Measurements from ENCODE around the gene OXSR1.

DNA sequence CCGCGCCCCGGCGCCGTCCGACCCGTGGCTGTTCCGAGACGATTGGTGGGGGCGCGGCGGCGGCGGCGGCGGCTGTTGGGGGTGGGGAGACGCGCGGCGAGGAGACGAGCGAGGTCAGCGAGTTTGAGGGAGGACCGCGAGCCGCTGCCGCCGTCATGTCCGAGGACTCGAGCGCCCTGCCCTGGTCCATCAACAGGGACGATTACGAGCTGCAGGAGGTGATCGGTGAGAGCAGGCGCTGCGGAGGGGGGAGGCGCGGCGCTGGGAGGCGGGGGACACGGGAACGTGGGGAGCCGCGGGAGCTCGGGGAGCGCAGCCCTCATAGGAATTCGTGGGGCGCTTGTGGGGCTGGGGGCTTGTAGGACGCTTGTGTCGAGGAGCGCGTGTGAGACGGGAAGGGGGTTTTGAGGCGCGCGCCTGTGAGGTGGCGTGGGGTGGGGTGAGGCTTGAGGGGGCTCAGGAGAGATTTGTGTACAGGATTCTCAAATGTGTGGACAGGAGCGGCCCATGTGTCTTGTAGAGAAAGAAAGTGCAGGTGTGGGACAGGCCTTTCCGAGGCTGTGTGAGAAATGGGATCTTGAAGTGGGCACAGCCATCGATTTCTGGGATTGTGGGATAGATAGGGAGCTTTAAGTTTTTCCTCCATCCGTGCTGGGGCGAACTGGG lies 518 bp downstream of the OXSR1 start:
- TF ChIP-seq, protein P1, sequence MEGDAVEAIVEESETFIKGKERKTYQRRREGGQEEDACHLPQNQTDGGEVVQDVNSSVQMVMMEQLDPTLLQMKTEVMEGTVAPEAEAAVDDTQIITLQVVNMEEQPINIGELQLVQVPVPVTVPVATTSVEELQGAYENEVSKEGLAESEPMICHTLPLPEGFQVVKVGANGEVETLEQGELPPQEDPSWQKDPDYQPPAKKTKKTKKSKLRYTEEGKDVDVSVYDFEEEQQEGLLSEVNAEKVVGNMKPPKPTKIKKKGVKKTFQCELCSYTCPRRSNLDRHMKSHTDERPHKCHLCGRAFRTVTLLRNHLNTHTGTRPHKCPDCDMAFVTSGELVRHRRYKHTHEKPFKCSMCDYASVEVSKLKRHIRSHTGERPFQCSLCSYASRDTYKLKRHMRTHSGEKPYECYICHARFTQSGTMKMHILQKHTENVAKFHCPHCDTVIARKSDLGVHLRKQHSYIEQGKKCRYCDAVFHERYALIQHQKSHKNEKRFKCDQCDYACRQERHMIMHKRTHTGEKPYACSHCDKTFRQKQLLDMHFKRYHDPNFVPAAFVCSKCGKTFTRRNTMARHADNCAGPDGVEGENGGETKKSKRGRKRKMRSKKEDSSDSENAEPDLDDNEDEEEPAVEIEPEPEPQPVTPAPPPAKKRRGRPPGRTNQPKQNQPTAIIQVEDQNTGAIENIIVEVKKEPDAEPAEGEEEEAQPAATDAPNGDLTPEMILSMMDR (conservative IDR thresholded peaks at IDR 0.05; ENCODE audit: low read depth in 2 of 2) = no peak
- TF ChIP-seq EZH2phosphoT487 (IDR thresholded peaks at IDR 0.05; ENCODE audit: unreplicated experiment) = no peak
- TF ChIP-seq, protein P2, sequence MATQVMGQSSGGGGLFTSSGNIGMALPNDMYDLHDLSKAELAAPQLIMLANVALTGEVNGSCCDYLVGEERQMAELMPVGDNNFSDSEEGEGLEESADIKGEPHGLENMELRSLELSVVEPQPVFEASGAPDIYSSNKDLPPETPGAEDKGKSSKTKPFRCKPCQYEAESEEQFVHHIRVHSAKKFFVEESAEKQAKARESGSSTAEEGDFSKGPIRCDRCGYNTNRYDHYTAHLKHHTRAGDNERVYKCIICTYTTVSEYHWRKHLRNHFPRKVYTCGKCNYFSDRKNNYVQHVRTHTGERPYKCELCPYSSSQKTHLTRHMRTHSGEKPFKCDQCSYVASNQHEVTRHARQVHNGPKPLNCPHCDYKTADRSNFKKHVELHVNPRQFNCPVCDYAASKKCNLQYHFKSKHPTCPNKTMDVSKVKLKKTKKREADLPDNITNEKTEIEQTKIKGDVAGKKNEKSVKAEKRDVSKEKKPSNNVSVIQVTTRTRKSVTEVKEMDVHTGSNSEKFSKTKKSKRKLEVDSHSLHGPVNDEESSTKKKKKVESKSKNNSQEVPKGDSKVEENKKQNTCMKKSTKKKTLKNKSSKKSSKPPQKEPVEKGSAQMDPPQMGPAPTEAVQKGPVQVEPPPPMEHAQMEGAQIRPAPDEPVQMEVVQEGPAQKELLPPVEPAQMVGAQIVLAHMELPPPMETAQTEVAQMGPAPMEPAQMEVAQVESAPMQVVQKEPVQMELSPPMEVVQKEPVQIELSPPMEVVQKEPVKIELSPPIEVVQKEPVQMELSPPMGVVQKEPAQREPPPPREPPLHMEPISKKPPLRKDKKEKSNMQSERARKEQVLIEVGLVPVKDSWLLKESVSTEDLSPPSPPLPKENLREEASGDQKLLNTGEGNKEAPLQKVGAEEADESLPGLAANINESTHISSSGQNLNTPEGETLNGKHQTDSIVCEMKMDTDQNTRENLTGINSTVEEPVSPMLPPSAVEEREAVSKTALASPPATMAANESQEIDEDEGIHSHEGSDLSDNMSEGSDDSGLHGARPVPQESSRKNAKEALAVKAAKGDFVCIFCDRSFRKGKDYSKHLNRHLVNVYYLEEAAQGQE (IDR thresholded peaks at IDR 0.05; ENCODE audit: unreplicated experiment) = no peak
- TF ChIP-seq EZH2 (IDR thresholded peaks at IDR 0.05; ENCODE audit: low read depth, unreplicated experiment) = no peak
- TF ChIP-seq POLR2AphosphoS5 (IDR thresholded peaks at IDR 0.05; ENCODE audit: low read depth) = no peak
- TF ChIP-seq, protein P3, sequence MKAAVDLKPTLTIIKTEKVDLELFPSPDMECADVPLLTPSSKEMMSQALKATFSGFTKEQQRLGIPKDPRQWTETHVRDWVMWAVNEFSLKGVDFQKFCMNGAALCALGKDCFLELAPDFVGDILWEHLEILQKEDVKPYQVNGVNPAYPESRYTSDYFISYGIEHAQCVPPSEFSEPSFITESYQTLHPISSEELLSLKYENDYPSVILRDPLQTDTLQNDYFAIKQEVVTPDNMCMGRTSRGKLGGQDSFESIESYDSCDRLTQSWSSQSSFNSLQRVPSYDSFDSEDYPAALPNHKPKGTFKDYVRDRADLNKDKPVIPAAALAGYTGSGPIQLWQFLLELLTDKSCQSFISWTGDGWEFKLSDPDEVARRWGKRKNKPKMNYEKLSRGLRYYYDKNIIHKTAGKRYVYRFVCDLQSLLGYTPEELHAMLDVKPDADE (IDR thresholded peaks at IDR 0.05) = no peak
- TF ChIP-seq JUNB (IDR thresholded peaks at IDR 0.05; ENCODE audit: unreplicated experiment) = no peak
- no peak for TF ChIP-seq STAT1 (IDR thresholded peaks at IDR 0.05; ENCODE audit: unreplicated experiment)
- TF ChIP-seq CREB1 (CRISPR knock-in tag; IDR thresholded peaks at IDR 0.05; ENCODE audit: low read depth) = no peak
